Activated CD4-positive, alpha-beta T cell treated with anti-CD3 and anti-CD28 coated beads, Interleukin-10, Interleukin-2, amounts not matched to agents 100 ng/mL and 50 ng/mL, durations not matched to agents 16 hours and 8 hours (primary cell): ENCODE data around the gene GRK2.
A peak's percentile ranks its signal among the peaks of the same experiment; 100 is the strongest.

ENCODE experiments used
- DNase-seq: peaks from one replicate; pipeline ENCODE4 v3.0.0-alpha.2; 2020

The GRK2 gene

DNA sequence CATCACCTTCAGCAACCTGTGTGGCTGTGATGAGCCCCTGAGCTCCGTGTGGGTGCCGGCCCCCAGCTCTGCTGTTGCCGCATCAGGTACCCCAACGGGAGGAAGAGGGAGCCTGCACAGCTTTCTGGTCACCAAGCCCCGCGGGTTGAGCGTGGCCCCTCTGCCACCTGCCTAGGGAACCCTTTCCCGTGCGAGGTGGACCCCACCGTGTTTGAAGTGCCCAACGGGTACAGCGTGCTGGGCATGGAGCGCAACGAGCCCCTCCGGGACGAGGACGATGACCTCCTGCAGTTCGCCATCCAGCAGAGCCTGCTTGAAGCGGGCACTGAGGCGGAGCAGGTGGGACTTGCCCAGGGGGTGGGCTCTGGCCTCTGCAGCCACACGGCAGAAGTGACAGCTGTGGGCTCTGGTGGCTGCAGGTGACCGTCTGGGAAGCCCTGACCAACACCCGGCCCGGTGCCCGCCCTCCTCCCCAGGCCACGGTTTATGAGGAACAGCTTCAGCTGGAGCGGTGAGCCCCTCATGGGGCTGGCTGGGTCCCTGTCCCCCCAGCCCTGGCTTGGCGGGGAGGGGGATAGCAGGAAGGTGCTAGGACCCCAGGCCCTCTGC lies 35.1 kb downstream of the GRK2 start:
- no peak for DNase-seq

DNA sequence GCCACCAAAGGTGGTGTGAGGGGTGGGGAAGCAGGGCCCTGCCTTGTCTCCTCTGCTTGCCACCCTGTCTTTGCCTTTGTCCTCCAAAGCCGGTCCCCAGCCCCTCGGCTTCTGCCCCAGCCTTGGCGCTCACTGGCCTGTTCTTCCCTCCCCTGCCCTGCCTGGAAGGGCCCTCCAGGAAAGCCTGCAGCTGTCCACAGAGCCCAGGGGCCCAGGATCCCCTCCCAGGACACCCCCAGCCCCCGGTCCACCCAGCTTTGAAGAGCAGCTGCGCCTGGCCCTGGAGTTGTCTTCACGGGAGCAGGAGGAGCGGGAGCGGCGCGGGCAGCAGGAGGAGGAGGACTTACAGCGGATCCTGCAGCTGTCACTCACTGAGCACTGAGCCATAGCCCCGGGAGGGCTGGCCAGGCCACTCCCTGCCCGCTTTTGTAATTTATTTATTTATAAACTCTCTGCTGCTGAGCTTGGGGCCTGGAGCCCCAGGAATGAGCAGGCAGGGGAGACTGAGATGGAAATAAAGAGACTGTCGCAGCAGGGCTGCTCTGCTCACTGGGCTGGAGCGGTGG lies 35.8 kb downstream of the GRK2 start:
- no peak for DNase-seq

- no peak for DNase-seq
Observed at GRCh38 chr11:67302571-67303131, 36.4 kb downstream of the GRK2 start.

DNA sequence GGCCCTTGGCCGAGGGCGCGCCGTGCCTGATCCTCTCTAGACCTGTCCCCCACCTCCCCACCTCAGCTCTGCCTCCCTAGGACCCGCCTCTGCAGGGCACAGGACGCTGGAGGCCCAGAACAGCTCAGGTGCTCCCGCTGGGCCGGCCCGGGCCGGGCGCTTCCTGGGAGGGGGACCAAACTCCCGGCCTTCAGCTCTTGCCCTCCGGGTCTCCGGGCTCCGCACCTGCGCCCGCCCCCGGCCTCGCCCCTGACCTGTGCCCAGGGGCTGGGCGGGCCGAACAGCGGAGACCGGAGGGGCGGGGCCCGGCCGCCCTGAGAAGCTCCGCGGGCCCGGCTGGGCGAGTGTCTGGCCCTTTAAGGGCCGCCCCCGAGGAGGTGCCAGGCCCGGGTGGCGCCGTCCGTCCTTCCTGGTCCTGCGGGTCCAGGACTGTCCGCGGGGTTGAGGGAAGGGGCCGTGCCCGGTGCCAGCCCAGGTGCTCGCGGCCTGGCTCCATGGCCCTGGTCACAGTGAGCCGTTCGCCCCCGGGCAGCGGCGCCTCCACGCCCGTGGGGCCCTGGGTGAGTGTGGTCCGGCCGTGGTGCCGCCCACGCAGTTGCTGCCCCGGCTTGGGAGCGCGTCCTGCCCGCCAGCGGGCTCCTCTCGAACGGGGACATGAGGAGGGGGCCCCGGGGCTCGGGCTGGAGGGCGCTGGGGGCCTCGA lies 37.0 kb downstream of the GRK2 start, which contains the start of gene SSH3:
SSH3 (plus strand) TSS at position 399 of the 703 bp plus-strand sequence; CDS start at position 495, 96 bp downstream.
- DNase-seq, result peak; percentile 51

GRCh38 chr11:67303835-67304411 lies 37.6 kb downstream of the GRK2 start:
- DNase-seq, result no peak

GRCh38 chr11:67304511-67305113 lies 38.3 kb downstream of the GRK2 start:
- no peak for DNase-seq

DNA sequence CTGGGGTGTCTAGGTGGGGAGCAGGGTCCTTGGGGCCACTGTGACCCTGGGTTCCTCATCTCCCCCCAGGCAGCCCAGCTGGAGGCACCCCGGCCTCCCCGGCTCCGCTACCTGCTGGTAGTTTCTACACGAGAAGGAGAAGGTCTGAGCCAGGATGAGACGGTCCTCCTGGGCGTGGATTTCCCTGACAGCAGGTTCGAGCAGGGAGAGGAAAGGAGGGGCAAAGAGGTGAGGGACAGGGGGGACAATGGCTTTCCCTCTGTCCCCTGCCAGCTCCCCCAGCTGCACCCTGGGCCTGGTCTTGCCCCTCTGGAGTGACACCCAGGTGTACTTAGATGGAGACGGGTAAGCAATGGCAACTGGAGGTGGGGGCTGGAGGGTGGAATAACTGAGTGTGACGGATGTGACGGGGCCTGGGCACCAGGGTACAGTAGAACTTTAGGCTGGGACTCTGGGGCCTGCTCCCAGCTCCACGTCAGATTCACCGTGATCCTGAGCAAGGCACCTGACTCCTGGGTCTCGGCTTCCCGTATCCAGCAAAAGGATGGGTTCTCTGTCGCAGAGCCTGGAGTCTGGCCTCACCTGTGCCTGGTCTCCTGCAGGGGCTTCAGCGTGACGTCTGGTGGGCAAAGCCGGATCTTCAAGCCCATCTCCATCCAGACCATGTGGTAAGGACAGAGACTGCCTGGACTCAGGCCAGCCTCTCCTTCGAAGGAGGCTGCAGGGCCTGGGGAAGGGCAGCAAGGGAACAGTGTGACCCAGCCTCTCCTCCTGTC lies 40.7 kb downstream of the GRK2 start:
- DNase-seq, result no peak

- DNase-seq, result no peak
Observed at GRCh38 chr11:67307545-67308001, 41.3 kb downstream of the GRK2 start.

DNA sequence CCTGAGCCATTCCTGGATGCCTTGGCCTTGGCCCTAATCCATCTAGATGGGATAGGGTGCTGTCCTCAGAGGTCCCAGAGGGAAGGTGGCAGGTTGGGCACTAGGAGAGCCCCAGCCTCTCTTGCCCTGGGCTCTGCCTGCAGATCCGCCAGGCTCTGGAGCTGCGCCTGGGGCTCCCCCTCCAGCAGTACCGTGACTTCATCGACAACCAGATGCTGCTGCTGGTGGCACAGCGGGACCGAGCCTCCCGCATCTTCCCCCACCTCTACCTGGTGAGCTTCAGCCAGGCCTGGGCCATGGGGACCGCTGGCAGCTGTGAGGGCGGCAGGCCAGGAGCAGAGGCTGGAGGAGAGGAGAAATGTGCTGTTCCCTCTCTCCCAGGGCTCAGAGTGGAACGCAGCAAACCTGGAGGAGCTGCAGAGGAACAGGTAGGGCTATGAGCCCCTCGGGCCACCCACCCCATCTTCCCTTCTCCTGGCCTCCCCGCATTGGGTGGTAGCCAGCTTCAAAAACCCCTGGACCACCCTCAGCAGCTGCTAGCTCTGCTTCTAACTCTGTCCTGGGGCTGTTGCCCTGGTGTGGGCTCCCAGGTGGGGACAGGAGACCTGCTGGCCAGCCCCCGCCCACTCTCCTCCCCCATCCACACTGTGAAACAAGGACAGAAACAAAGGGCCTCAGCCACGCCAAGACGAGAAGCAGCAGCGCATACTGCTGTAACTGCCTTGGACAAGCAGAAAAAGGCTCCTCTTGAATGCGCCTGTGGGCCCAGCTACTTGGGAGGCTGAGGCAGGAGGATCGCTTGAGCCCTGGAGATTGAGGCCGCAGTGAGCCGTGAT lies 42.0 kb downstream of the GRK2 start:
- DNase-seq, result no peak

DNA sequence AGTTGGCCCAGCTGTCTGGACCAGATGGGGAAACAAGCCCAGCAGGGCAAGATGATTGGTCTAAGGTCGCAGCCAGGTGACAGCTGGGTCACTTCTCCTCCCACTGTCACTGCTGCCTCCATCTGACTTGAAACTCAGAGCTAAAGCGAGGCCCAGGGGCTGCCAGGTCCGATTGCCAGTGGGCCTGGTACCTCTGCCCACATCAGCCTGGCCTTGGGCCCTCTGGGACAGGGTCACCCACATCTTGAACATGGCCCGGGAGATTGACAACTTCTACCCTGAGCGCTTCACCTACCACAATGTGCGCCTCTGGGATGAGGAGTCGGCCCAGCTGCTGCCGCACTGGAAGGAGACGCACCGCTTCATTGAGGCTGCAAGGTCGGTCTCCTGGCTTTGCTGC lies 42.9 kb downstream of the GRK2 start:
- no peak for DNase-seq

DNA sequence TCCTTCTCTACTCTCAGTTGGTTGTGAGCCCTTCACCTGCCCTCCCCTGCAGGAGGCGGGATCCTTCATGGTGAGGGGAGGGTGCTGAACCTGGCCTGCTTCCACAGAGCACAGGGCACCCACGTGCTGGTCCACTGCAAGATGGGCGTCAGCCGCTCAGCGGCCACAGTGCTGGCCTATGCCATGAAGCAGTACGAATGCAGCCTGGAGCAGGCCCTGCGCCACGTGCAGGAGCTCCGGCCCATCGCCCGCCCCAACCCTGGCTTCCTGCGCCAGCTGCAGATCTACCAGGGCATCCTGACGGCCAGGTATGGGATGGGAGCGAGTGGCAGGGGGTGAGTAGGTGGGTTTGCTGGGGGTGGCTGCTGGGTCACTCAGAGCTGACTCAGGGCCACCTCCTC lies 43.4 kb downstream of the GRK2 start:
- DNase-seq, result no peak

GRCh38 chr11:67310246-67311050 lies 44.2 kb downstream of the GRK2 start:
- DNase-seq, result no peak

- no peak for DNase-seq
Observed at GRCh38 chr11:67311051-67311555, 44.8 kb downstream of the GRK2 start.

GRCh38 chr11:67311556-67312082 lies 45.3 kb downstream of the GRK2 start:
- DNase-seq, result no peak

- DNase-seq, result peak; percentile 45
Observed at GRCh38 chr11:67312187-67313021, 46.1 kb downstream of the GRK2 start.

DNA sequence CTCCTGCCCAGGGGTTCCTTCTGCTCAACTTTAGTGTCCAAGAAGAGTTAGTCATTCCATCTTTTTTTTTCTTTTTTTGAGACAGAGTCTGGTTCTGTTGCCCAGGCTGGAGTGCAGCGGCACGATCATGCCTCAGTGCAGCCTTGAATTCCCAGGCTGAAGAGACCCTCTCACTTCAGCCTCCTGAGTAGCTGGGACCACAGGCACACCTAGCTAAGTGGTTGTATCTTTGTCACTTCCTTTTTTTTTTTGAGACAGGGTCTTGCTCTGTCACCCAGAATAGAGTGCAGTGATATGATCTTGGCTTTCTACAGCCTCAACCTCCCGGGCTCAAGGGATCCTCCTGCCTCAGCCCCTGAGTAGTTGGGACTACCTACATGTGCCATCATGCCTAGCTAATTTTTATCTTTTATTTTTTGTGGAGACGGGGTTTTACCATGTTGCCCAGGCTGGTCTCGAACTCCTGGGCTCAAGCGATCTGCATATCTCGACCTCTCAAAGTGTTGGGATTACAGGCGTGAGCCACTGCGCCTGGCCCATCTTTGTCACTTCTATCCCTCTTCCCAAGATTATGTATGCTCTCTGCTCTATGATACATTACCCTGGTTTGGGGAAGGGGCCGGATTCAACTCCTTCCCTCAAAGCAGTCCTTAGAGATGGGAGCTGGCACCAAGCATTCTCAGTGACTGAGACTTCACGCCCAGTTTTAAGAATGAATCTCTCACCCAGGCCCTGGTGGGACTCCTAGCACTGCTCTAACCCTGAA lies 47.0 kb downstream of the GRK2 start:
- DNase-seq, result no peak

DNA sequence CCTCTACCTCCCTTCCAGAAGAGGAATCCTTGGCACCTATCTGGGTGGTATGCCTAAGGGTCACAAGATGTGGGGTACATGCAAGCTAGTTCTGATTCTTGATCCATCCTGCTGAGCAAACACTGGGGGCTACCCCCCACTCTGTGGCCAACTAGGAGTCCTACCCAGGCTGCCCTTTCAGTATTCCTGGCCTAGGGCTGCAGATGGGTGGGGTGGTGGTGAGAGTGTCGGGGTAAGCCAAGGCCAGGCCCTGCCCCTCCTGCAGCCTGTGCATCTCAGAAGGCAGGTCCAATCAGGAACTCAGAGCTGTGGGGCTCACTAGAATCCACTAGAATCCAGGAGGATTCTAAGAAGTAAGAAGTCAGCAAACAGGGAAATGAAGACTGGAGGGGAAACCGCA lies 47.9 kb downstream of the GRK2 start:
- DNase-seq, result no peak

DNA sequence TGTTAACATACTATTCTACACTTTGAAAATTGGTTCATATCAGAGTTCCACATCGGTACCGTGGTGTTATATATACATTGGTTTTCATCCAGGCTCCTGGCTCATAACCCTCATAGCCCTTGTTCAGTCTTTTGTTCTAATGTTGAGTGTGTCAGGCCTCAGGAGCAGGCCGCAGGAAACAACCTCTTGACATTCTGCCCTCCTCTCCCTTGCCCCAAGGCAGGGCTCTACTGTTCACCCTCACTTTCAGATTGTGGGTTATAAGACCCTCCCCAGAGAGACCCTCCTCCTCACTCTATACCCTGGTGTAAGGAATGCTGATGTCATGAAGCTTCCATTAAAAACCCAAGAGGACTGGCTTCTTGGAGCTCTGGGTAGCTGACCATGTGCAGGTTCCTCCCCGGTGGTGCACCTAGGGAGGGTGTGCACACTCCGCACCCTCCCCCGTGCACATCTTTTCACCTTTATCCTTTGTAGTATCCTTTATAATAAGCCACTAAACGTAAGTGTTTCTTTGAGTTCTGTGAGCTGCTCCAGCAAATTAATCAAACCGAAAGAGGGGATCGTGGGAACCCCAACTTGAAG lies 49.1 kb downstream of the GRK2 start:
- DNase-seq, result no peak
